Osteoblast (primary cell): ENCODE results near the gene PLEKHA1. TPM values are rescaled to one million over a fixed set of nuclear protein-coding genes. Genes with fewer than 3 reads are reported as not detected.
A peak's percentile ranks its signal among the peaks of the same experiment; 100 is the strongest.

Experiments used
- DNase-seq: peaks from one replicate; pipeline ENCODE4 v3.0.0; 2011; ENCODE audit warnings: low spot score, mixed read lengths; ENCODE audit not compliant: insufficient read length; ENCODE audit errors: missing footprints
- H2AFZ ChIP-seq: 2 replicates; pipeline ENCODE4 v1.6.0; 2011; ENCODE audit warnings: mild to moderate bottlenecking, low read length
- H3K27ac ChIP-seq: 2 replicates; pipeline ENCODE4 v1.5.1; 2011; ENCODE audit warnings: mild to moderate bottlenecking, low read depth, low read length, moderate library complexity
- H3K27me3 ChIP-seq: 2 replicates; pipeline ENCODE4 v1.6.0; 2012; ENCODE audit warnings: mild to moderate bottlenecking, control low read depth, inconsistent platforms, low read length, moderate library complexity; ENCODE audit not compliant: insufficient read depth
- H3K36me3 ChIP-seq: 2 replicates; pipeline ENCODE4 v1.5.1; 2011; ENCODE audit warnings: mild to moderate bottlenecking, low read length, control low read depth, moderate library complexity; ENCODE audit not compliant: insufficient read depth
- H3K4me1 ChIP-seq: 2 replicates; pipeline ENCODE4 v1.5.1; 2011; ENCODE audit warnings: mild to moderate bottlenecking, low read length, control low read depth, moderate library complexity; ENCODE audit not compliant: insufficient read depth
- H3K4me2 ChIP-seq: 2 replicates; pipeline ENCODE4 v1.6.0; 2011; ENCODE audit warnings: mild to moderate bottlenecking, low read length; ENCODE audit not compliant: insufficient read depth
- H3K4me3 ChIP-seq: fragments of 200-600 bp; sonication (generic); 3 replicates; pipeline ENCODE4 v1.5.1; 2012; ENCODE audit warnings: mild to moderate bottlenecking, low read length, inconsistent platforms; ENCODE audit not compliant: insufficient read depth
- H3K79me2 ChIP-seq: 2 replicates; pipeline ENCODE4 v1.6.0; 2012; ENCODE audit warnings: mild to moderate bottlenecking, low read length, control low read depth, inconsistent platforms; ENCODE audit not compliant: insufficient read depth
- H3K9me3 ChIP-seq: 2 replicates; pipeline ENCODE4 v1.5.1; 2011; ENCODE audit warnings: low read depth, low read length, control low read depth
- H4K20me1 ChIP-seq: 2 replicates; pipeline ENCODE4 v1.6.0; 2012; ENCODE audit warnings: mild to moderate bottlenecking, low read length, control low read depth; ENCODE audit not compliant: insufficient read depth
- CTCF ChIP-seq: IDR thresholded peaks from 2 replicates; pipeline ENCODE4 v1.5.1; 2011; ENCODE audit warnings: mild to moderate bottlenecking, low read depth, low read length, moderate library complexity; ENCODE audit errors: extremely low read depth
- total RNA-seq: library from RNA; depleted of rRNA; stranded (reverse); fragments of >200 nt; gene quantifications from 2 replicates; pipeline ENCODE4 v1.2.3, GENCODE V29; 2012

Gene PLEKHA1
- total RNA-seq, 1 donor = 17.4 TPM

DNA sequence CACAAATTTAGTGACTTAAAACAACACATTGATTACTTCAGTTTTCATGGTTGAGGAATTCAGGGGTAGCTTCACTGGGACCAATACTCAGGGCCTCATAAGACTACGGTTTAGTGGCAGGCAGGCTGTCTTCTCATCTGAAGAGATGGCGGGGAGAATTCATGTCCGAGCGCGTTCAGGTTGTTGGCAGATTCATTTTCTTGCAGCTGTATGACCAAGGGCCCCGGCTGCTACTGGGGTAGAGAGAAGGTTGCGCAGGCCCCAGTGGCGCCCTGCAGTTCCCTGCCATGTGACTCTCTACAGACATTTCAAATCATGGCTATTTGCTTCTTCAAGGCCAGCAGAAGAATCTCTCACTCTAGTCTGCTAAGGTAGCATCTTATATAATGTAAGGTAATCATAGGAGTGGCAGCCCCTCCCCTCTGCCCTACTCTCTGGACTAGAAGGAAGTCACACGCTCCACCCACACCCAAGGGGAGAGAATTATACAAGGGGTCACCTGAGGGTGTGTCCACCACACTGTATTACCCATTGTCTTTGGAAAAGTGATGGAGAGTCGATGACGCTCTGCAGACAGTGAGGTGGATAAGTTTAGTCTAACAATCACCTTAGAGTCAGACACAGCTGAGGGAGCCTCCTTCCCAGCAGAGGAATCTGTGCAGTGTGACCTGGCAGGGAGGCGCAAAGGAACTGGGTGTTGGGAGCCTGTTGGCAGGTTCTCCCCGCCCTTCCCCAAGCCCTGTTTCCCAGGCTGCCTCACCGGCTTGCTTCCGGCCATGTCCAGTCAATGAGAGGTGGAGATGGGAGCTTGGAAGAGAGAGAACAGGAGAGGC lies 35.7 kb upstream of the PLEKHA1 start:
- no peaks in the 10 kb centered on the region for H3K36me3 ChIP-seq
- peaks cover 3% of the 10 kb centered on the region for H3K27me3 ChIP-seq
- H3K79me2 ChIP-seq = no peaks in the 10 kb centered on the region
- H3K9me3 ChIP-seq = no peaks in the 10 kb centered on the region
- no peak for TF ChIP-seq CTCF
- H2AFZ ChIP-seq = no peak overlapping the region
- H3K27ac ChIP-seq = no peak overlapping the region
- H4K20me1 ChIP-seq = no peaks in the 10 kb centered on the region
- no peaks in the 10 kb centered on the region for H3K4me1 ChIP-seq
- DNase-seq = no peak
- H3K4me2 ChIP-seq = no peak overlapping the region
- H3K4me3 ChIP-seq = no peak overlapping the region

GRCh38 chr10:122341141-122341810 lies 33.2 kb upstream of the PLEKHA1 start:
- TF ChIP-seq CTCF = no peak
- Histone ChIP-seq H3K79me2 (no peaks in the 10 kb centered on the region), H3K4me1 (peaks cover 8% of the 10 kb centered on the region), H3K4me2 (no peak overlapping the region), H3K4me3 (no peak overlapping the region), H4K20me1 (no peaks in the 10 kb centered on the region), H3K36me3 (no peaks in the 10 kb centered on the region), H3K27me3 (peaks cover 1% of the 10 kb centered on the region), H2AFZ (no peak overlapping the region), H3K27ac (no peak overlapping the region), H3K9me3 (no peaks in the 10 kb centered on the region)
- no peak for DNase-seq

DNA sequence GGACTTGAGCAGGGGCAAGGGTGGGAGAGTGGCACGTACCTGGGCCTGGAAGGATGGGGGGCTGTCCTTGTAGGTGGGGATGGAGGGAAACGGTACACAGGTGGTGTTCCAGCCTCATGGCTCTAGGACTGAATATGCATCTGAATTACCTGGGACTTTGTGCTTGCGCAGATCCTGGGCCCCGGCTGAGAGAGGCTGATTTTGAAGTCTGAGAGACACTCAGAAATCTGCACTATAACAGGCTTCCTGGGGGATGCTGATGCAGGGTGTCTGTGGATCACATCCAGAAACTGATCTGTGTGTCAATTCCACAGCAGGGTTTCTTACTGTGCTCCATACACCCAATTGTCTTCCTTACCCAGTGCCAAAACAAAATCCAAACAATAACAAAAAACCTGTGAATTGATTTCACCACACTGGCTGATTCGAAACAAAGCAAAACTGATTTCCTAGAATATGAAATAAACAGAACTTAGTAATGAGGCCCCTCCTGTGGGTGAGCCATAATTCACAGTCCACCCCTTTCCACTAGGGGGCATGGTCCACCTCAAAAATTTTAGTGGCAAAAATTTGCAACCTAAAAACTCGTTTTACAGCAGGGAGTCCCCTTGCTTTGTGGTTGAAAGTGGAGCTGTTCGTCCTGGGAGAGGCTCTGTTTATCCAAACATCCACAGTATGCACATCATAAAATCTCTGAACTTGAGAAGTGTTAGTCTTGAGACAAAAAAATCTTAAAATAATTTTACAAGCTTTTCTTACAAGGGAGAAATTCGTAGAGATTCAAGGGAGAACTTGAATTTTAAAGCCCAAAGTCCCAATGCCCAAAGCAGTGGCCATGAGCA lies 32.0 kb upstream of the PLEKHA1 start:
- no peak overlapping the region for H3K4me3 ChIP-seq
- peak; percentile 88 for TF ChIP-seq CTCF
- no peak overlapping the region for H3K4me2 ChIP-seq
- H3K79me2 ChIP-seq = no peaks in the 10 kb centered on the region
- H3K36me3 ChIP-seq = no peaks in the 10 kb centered on the region
- H3K9me3 ChIP-seq = no peaks in the 10 kb centered on the region
- H3K4me1 ChIP-seq = peaks cover 8% of the 10 kb centered on the region
- DNase-seq = peak; percentile 77
- H4K20me1 ChIP-seq = no peaks in the 10 kb centered on the region
- H3K27ac ChIP-seq = no peak overlapping the region
- H2AFZ ChIP-seq = no peak overlapping the region
- no peaks in the 10 kb centered on the region for H3K27me3 ChIP-seq
